Activated CD4-positive, alpha-beta T cell treated with anti-CD3 and anti-CD28 coated beads for 36 hours (primary cell): ENCODE results near the gene CYP1A2. TPM values are rescaled to one million over a fixed set of nuclear protein-coding genes. Genes with fewer than 3 reads are reported as not detected.

Experiments
- ATAC-seq: fragments of 200-7000 bp; cut with Tn5 transposase; one replicate; pipeline ENCODE4 v1.10.0; 2021; ENCODE audit warnings: mild to moderate bottlenecking, moderate library complexity
- CTCF ChIA-PET: fragments of 350-600 bp; sonication (Branson Sonifier 250); formaldehyde crosslinking; loops from one replicate; lab custom pipeline; 2021; ENCODE audit warnings: antibody characterized with exemption; lab: Charles Lee
- POLR2A ChIA-PET: fragments of 350-600 bp; sonication (Branson Sonifier 250); formaldehyde crosslinking; loops from one replicate; lab custom pipeline; 2021; ENCODE audit warnings: antibody characterized with exemption, inconsistent platforms; lab: Charles Lee
- DNase-seq: peaks from one replicate; pipeline ENCODE4 v3.0.0-alpha.2; 2020
- H3K27ac Mint-ChIP-seq: one replicate; pipeline ENCODE4 v1.8.0; 2021; ENCODE audit warnings: mixed read lengths
- H3K27me3 Mint-ChIP-seq: one replicate; pipeline ENCODE4 v1.8.0; 2021; ENCODE audit warnings: mixed read lengths
- H3K36me3 Mint-ChIP-seq: one replicate; pipeline ENCODE4 v1.8.0; 2021; ENCODE audit warnings: low read depth, mixed read lengths
- H3K4me1 Mint-ChIP-seq: one replicate; pipeline ENCODE4 v1.8.0; 2021; ENCODE audit warnings: mixed read lengths
- H3K4me3 Mint-ChIP-seq: one replicate; pipeline ENCODE4 v1.8.0; 2021; ENCODE audit warnings: mild to moderate bottlenecking, moderate library complexity, mixed read lengths
- H3K9me3 Mint-ChIP-seq: one replicate; pipeline ENCODE4 v1.8.0; 2021; ENCODE audit warnings: low read depth, mixed read lengths
- intact Hi-C, 2 experiments: fragments of 100-400 bp; cut with DNase I in 1 of 2; cut with micrococcal nuclease in 1 of 2; formaldehyde crosslinking; loops; one replicate each; pipeline versions ENCODE4 v1.14.2 to v1.15.1; 2022 to 2024; cut with DNase I, micrococcal nuclease
- total RNA-seq, 2 experiments: library from RNA; stranded (reverse); gene quantifications; one replicate each; pipeline ENCODE4 v1.2.3, GENCODE V29; 2021

Gene CYP1A2
- total RNA-seq, 2 experiments from 2014 or later, result not detected

DNA sequence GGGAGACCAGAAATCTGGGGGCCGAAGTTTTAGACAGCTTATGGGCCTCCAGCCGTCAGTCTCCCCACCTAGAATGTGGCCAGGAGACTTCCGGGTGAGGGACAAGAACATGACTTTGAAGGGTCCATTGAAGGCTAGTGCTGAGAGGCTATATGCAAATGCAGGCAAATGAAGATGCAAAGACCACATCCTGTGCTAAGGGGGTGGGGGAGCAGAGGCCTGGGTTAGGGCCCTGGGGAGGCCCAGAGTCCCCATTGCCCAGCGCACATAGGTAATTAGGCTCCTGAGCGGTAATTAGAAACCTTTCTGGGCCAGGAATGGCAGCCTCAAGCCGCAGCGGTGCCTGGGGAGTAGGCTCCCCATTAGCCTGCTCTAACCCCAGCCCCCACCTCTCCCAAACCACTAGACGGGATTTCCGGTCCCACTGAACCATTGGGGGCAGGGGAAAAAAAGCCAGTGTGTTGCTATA lies 40.1 kb downstream of the CYP1A2 start:
- intact Hi-C loops, result loop anchor here (1.0 to 10.0 kb wide), 10 partner anchors 8 to 849 kb away; partner anchors contain the start of genes C15orf39 (in 1 of the 2), PML (in 1 of the 2), SCAMP2 (in 1 of the 2) and STOML1 (in 1 of the 2)
- Mint-ChIP-seq H3K4me3 (peak overlapping the region; percentile 89), H3K27ac (peak overlapping the region; percentile 100), H3K4me1 (peaks cover 71% of the 10 kb centered on the region), H3K9me3 (no peaks in the 10 kb centered on the region), H3K36me3 (peaks cover 74% of the 10 kb centered on the region), H3K27me3 (no peaks in the 10 kb centered on the region)
- ChIA-PET POLR2A (interaction anchor here (0.5 to 2.2 kb wide), 3 partner anchors 10 to 20 kb away, joined by 3 to 21 read pairs (median 3); no protein-coding TSS in a partner anchor), CTCF (interaction anchor here (0.6 to 22.1 kb wide), 18 partner anchors 9 to 783 kb away, joined by 3 to 743 read pairs (median 4); partner anchors contain the start of genes ARID3B, CSK, RPP25 and ULK3)
- ATAC-seq, result peak; percentile 20
- DNase-seq, result peak; percentile 78

- Mint-ChIP-seq H3K9me3 (no peaks in the 10 kb centered on the region), H3K27ac (peak overlapping the region; percentile 100), H3K36me3 (peaks cover 70% of the 10 kb centered on the region), H3K27me3 (no peaks in the 10 kb centered on the region), H3K4me3 (peak overlapping the region; percentile 89), H3K4me1 (peaks cover 73% of the 10 kb centered on the region)
- no peak for ATAC-seq
- DNase-seq, result peak; percentile 63
- intact Hi-C loops, result loop anchor here (5.0 to 10.0 kb wide), 8 partner anchors 83 to 848 kb away; partner anchors contain the start of genes C15orf39 (in 1 of the 2), PML (in 1 of the 2), SCAMP2 (in 1 of the 2) and STOML1 (in 1 of the 2)
- CTCF ChIA-PET, result interaction anchor here (0.9 to 22.1 kb wide), 5 partner anchors 9 to 162 kb away, joined by 3 to 743 read pairs (median 11); partner anchors contain the start of genes CSK and EDC3
- POLR2A ChIA-PET, result no interaction called here
Measured at GRCh38 chr15:74789171-74789631, 40.6 kb downstream of the CYP1A2 start.

DNA sequence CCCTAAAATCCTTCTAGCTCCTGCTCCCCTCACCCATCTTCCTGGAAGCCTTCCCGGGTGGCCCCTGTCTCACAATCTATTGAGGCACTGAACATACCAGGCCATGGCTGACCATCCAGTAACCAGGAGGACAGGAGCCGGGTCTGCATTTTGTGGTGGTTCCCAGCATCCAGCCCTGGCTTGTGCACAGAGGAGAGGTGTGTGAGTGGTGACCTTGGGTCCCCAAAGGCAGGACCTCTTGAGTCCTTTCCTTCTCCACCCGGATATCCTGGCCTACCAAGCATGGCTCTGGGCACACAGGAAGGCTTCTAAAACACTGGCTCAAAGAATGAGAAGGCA lies 41.1 kb downstream of the CYP1A2 start:
- ChIA-PET CTCF (interaction anchor here (0.9 to 22.1 kb wide), 5 partner anchors 9 to 158 kb away, joined by 3 to 743 read pairs (median 4); partner anchors contain the start of genes CSK and EDC3), POLR2A (interaction anchor here (1.2 kb wide), 1 partner anchor 10 kb away, joined by 3 read pairs; no protein-coding TSS in a partner anchor)
- no peak for ATAC-seq
- intact Hi-C loops, result loop anchor here (5.0 to 10.0 kb wide), 8 partner anchors 83 to 848 kb away; partner anchors contain the start of genes C15orf39 (in 1 of the 2), PML (in 1 of the 2), SCAMP2 (in 1 of the 2) and STOML1 (in 1 of the 2)
- Mint-ChIP-seq H3K36me3 (peaks cover 67% of the 10 kb centered on the region), H3K27me3 (no peaks in the 10 kb centered on the region), H3K4me1 (peaks cover 76% of the 10 kb centered on the region), H3K4me3 (peak overlapping the region; percentile 89), H3K9me3 (no peaks in the 10 kb centered on the region), H3K27ac (peak overlapping the region; percentile 100)
- no peak for DNase-seq

DNA sequence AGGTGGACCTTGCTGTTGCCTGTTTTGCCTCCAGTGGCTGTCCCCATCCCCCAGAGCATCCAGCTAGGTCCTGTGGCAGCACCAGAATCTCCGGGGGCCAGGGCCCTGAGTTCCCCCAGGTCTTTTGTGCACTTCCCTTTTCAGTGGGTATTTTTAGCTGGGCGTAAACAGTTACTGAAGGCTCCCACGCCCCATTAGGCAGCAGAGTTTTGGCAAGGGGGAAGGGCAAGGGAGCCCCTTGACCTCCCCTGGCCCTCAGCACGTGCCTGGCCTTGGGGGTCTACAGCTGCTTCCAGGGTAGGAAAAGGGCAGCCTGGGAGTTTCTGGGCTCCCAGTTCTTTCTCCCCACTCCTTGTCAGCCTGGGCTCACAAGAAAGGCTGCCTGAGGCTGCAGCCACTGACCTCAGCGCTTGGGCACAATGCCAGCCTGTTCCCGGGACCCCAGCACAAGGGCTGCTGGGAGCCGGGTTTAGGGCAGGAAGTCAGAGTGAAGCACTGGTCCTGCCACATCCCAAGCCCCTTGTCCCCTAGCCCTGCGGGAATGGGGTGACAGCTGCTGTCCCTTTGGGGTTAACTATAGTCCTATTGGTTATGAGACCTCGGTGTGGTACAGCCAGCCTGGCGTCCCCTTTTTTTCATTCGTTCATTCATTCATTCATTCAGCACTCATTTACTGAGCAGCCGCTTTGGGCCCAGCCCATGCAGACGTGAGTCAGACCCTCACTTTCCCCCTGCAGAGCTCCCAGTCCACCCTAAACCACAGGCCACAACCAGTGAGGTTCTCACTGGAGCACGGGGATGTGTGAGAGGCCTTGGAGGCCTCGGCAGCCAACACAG lies 41.7 kb downstream of the CYP1A2 start:
- Mint-ChIP-seq H3K4me3 (peak overlapping the region; percentile 89), H3K27ac (peak overlapping the region; percentile 100), H3K27me3 (no peaks in the 10 kb centered on the region), H3K9me3 (no peaks in the 10 kb centered on the region), H3K4me1 (peaks cover 79% of the 10 kb centered on the region), H3K36me3 (peaks cover 65% of the 10 kb centered on the region)
- intact Hi-C loops, result no loop called here
- ChIA-PET CTCF (interaction anchor here (0.6 to 22.1 kb wide), 7 partner anchors 9 to 158 kb away, joined by 3 to 743 read pairs (median 4); partner anchors contain the start of genes CSK and EDC3), POLR2A (interaction anchor here (0.6 to 1.2 kb wide), 4 partner anchors 10 to 136 kb away, joined by 3 to 4 read pairs (median 3); no protein-coding TSS in a partner anchor)
- ATAC-seq (no peak), DNase-seq (peak; percentile 74)

- ATAC-seq, result no peak
- POLR2A ChIA-PET, result interaction anchor here (0.6 to 1.2 kb wide), 4 partner anchors 9 to 137 kb away, joined by 3 to 4 read pairs (median 3); no protein-coding TSS in a partner anchor
- intact Hi-C loops, result no loop called here
- Mint-ChIP-seq H3K36me3 (peaks cover 60% of the 10 kb centered on the region), H3K4me1 (peaks cover 84% of the 10 kb centered on the region), H3K27ac (peak overlapping the region; percentile 88), H3K27me3 (no peaks in the 10 kb centered on the region), H3K9me3 (no peaks in the 10 kb centered on the region), H3K4me3 (peak overlapping the region; percentile 89)
- no peak for DNase-seq
- CTCF ChIA-PET, result interaction anchor here (0.8 to 22.1 kb wide), 6 partner anchors 8 to 159 kb away, joined by 3 to 743 read pairs (median 4); partner anchors contain the start of gene CSK
Measured at GRCh38 chr15:74791007-74791406, 42.4 kb downstream of the CYP1A2 start.

DNA sequence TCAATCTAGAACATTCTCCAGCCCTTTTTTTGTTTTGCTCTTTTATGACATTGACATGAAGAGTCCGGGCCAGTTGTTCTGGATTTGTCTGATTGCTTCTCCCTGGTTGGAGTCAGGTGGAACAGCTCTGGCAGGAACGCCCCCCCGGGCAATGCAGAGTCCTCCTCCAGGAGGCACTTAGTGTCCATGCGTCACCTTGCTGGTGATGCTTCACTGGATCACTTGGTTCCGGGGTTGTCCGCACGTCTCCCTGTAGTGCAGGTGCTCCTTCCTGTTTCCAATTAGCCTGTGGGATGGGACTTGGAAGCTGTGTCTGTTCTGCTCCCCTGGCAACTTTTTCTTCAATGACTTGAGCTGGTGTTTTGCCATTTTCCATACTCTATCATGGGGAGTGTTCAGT lies 43.0 kb downstream of the CYP1A2 start:
- intact Hi-C loops, result no loop called here
- ATAC-seq, result no peak
- H3K36me3 Mint-ChIP-seq, result peaks cover 61% of the 10 kb centered on the region

GRCh38 chr15:74792227-74793016 lies 43.8 kb downstream of the CYP1A2 start:
- peak overlapping the region; percentile 88 for H3K27ac Mint-ChIP-seq
- CTCF ChIA-PET, result interaction anchor here (0.6 to 22.1 kb wide), 11 partner anchors 13 to 745 kb away, joined by 3 to 743 read pairs (median 4); partner anchors contain the start of genes CSK and LMAN1L
- H3K27me3 Mint-ChIP-seq, result no peaks in the 10 kb centered on the region
- H3K4me3 Mint-ChIP-seq, result peak overlapping the region; percentile 89
- intact Hi-C loops, result loop anchor here in 1 of 2 experiments (1.0 kb wide), 1 partner anchor 21 kb away; no protein-coding TSS in a partner anchor
- POLR2A ChIA-PET, result interaction anchor here (0.6 to 3.2 kb wide), 4 partner anchors 9 to 91 kb away, joined by 5 to 26 read pairs (median 12); partner anchors contain the start of gene CSK
- no peak for ATAC-seq
- DNase-seq, result no peak
- peaks cover 87% of the 10 kb centered on the region for H3K4me1 Mint-ChIP-seq
- no peaks in the 10 kb centered on the region for H3K9me3 Mint-ChIP-seq
- H3K36me3 Mint-ChIP-seq, result peaks cover 58% of the 10 kb centered on the region

More for the DNA sequence above, 43.0 kb downstream of the CYP1A2 start:
- ChIA-PET CTCF (interaction anchor here (0.7 to 22.1 kb wide), 6 partner anchors 9 to 744 kb away, joined by 3 to 743 read pairs (median 3); partner anchors contain the start of gene CSK), POLR2A (no interaction called here)
- H3K4me3 Mint-ChIP-seq, result peak overlapping the region; percentile 89
- H3K27ac Mint-ChIP-seq, result peak overlapping the region; percentile 88
- H3K27me3 Mint-ChIP-seq, result no peaks in the 10 kb centered on the region
- peaks cover 89% of the 10 kb centered on the region for H3K4me1 Mint-ChIP-seq
- H3K9me3 Mint-ChIP-seq, result no peaks in the 10 kb centered on the region
- DNase-seq, result no peak

- peak; percentile 24 for ATAC-seq
- peak overlapping the region; percentile 88 for H3K27ac Mint-ChIP-seq
- POLR2A ChIA-PET, result interaction anchor here (0.6 to 3.2 kb wide), 6 partner anchors 10 to 113 kb away, joined by 3 to 26 read pairs (median 6); partner anchors contain the start of gene CSK
- peak; percentile 86 for DNase-seq
- intact Hi-C loops, result loop anchor here in 1 of 2 experiments (1.0 kb wide), 1 partner anchor 22 kb away; no protein-coding TSS in a partner anchor
- no peaks in the 10 kb centered on the region for H3K9me3 Mint-ChIP-seq
- peaks cover 54% of the 10 kb centered on the region for H3K36me3 Mint-ChIP-seq
- CTCF ChIA-PET, result interaction anchor here (0.5 to 22.1 kb wide), 24 partner anchors 12 to 419 kb away, joined by 3 to 743 read pairs (median 4); partner anchors contain the start of genes CSK and LMAN1L
- peaks cover 86% of the 10 kb centered on the region for H3K4me1 Mint-ChIP-seq
- H3K4me3 Mint-ChIP-seq, result no peak overlapping the region
- no peaks in the 10 kb centered on the region for H3K27me3 Mint-ChIP-seq
Measured at GRCh38 chr15:74793135-74794028, 44.7 kb downstream of the CYP1A2 start.
